Activated CD8-positive, alpha-beta memory T cell treated with anti-CD3 and anti-CD28 coated beads for 4 hours (primary cell): ENCODE results near the gene LRRTM4.

Experiments
- DNase-seq, 2 donors: peaks; one replicate each; pipeline ENCODE4 v3.0.0-alpha.2; 2020; ENCODE audit warnings: low read depth in 2 of 2

The LRRTM4 gene

GRCh38 chr2:77470096-77470495 is 52.1 kb downstream of the LRRTM4 start:
- DNase-seq = no peak

GRCh38 chr2:77469106-77469505 is 53.1 kb downstream of the LRRTM4 start:
- no peak for DNase-seq

GRCh38 chr2:77459840-77460239 is 62.3 kb downstream of the LRRTM4 start:
- no peak for DNase-seq

GRCh38 chr2:77458216-77458615 is 64.0 kb downstream of the LRRTM4 start:
- DNase-seq = no peak

GRCh38 chr2:77457665-77458064 is 64.5 kb downstream of the LRRTM4 start:
- DNase-seq = no peak

DNA sequence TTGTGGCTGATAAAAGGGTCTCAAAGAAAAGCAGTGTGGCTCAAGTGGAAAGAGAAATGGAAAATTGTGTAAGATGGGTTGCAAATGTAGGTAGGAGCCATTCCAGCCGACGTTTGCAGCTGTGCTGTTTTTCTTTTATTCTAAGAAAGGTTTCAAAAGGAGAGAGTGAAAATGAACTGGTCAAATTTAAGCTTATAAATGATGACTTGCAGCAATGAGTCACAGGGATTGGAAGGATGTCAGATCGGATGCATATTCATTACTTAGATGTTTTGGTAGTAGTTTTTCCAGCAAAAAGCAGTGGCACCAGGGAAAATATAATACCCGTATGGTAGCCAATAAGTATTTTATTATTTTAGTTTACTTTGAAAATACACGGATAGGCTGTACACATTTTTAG is 79.1 kb downstream of the LRRTM4 start:
- no peak for DNase-seq

DNA sequence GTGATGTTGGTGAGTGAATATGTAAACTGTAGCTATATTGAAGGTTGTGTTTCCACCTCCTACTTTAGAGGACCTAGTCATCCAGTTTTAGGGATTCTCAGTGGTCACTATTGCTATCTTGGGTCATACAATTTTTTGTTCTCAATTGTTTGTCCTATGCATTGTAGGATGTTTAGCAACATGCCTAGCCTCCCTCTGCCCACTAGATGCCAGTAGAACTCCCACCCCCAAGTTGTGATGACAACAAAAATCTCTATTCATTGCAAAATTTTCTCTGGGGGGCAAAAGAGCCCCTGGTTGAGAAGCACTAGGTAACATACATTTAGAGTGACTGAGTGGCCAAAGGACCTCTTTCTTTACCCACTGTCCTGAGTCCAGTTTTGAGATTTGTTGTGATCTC is 87.3 kb downstream of the LRRTM4 start:
- no peak for DNase-seq

DNA sequence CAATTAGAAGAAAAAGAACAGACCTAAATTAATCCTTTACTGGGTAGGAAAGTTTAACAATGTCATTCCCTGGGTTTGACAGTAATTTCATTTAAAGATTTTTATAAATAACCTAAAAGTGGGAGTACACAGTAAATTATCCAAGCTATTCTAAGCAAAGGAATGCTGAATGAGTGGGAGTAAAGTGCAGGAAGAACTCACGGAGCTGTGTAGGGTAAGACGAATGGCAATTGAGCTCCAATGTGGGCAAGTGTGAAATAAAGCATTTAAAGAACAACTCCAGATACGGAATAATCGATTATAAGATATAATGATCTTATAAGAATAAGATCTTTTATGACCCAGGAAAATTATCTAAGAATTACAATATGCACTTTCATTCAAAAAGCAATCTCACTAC is 93.2 kb downstream of the LRRTM4 start:
- DNase-seq = no peak

DNA sequence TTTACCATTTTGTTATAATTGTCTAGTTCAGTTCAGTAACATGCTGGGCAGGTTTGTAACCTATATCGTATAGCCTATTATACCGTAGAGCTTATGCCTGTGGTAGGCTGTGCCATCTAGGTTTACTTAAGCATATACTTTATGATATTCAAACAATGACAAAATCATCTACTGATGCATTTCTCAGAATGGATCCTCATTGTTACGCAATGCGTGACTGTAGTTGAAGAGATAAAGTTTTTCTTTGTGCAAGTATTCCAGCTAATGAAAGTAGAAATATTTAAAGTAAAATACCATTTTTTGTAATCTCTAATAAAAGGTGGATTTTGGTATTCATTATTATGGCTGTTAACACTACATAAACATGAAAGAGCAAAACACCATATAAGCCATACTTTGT is 100.2 kb downstream of the LRRTM4 start:
- DNase-seq = no peak

DNA sequence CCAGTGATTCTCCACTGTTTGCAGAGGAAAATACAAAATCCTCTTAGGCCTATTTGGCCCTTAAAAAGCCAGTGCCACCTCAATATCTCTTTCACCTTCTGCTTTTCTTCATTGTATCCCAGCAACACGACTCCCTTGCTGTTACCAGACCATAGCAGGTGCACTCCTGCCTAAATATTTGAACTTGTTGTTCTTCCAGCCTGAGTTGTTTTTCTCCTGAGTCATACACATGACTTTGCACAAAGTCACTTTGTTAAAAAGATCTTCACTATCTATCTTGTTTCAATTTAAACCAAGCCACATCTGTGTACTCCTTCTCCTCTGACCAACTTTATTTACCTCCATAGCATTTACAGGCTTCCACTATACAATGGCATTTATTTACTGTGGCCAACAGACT is 103.6 kb downstream of the LRRTM4 start:
- DNase-seq = no peak

DNA sequence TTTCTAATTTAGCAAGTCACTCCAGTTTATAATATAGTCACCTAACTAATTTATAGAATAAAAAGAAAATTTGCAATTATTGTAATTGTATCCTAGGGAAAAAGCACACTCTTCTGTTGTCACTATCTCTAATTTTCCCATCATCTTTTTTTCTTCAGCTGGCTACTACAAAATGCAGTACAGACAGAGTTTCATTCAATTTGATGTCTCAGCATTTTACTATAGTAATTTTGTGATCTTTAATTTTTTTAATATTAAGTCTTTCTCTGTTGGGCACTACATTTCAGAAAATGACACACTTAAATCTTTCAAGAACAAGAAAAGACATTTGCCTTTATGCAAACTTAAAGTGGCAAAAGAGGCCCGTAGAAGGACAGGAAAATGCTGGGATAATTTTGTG is 118.0 kb downstream of the LRRTM4 start:
- no peak for DNase-seq

DNA sequence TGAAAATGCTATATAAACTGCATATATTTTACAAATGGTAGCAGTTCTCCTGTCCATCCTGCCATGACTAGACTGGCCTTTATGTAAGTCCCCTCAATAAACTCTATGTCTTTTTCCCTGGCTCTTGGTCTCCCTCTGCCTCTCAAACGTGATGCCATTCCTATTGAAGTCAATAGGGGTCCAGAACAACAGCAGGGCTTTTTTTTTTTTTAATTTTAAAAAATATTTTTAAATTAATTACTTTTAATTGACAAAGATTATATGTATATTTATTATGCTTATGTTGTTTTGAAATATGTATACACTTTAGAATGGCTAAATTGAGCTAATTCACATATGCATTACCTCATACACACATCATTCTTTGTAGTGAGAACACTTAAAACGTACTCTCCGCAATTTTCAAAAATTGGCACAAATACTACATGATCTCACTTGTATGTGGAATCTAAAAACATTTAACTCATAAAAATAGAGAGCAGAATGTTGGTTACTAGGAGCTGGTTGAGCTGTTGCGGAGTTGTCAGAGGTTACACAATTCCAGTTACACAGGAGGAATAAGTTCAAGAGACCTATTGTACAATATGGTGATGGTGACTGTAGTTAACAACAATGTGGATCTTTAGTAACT is 123.1 kb downstream of the LRRTM4 start:
- no peak for DNase-seq

- DNase-seq = no peak
Observed at GRCh38 chr2:77397763-77398162, 124.4 kb downstream of the LRRTM4 start.

GRCh38 chr2:77395011-77395410 is 127.2 kb downstream of the LRRTM4 start:
- no peak for DNase-seq

- no peak for DNase-seq
Observed at GRCh38 chr2:77391119-77391518, 131.1 kb downstream of the LRRTM4 start.

- DNase-seq = no peak
Observed at GRCh38 chr2:77387324-77387723, 134.9 kb downstream of the LRRTM4 start.

DNA sequence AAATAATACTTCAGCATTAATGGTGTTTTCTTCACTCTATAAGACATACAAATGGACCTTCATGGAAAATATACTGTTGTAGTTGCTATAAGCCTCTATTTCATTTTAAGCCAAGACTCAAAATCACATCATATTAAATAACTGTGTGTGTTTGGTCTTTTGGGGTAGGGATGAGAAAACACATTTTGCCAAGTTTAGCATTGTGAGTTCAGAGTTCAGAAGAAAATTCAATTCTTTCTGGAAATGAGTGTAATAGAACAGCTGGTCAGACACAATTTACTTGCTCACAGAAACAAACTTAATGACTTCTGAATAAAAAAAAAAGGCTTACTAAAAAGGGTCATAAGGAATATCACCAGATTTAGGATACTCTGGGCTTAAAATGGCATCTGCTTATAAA is 149.5 kb downstream of the LRRTM4 start:
- DNase-seq = no peak

DNA sequence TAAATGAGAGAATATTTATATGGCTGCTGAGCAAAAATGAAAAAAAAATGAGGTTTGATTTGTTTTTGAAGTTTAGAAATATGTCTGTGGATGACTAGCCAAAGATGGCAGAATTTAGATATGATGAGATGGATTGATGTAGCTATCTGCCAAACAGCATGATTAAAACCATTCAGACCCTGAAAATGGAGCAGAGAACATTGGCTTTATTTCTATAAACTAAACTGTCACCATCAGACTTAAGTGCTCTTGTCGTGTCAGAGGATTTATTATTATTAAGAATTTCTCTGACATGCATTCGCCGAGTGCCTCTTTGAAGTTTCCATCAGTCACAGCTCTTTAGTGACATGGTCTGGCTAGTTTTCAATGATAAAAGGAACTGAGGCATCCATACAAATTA is 151.7 kb downstream of the LRRTM4 start:
- DNase-seq = no peak

DNA sequence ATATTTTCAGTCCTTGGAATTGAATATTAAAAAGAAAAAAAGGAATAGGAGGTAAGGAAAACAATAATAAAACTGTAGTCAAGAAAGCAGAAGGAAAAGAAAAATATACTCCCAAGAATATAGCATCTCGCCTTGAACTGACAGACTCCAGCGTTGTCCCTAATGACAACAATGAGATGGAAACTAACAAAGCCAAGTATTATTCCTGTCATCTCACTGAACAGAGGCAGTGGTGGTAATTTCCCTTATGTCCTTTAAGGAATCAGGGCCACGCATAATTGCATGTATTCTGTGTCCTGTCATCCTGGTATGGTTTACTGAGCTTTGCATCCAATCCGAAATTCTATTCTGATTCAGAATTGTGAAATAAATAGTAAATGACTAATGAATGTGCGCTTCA is 158.9 kb downstream of the LRRTM4 start:
- DNase-seq = no peak

DNA sequence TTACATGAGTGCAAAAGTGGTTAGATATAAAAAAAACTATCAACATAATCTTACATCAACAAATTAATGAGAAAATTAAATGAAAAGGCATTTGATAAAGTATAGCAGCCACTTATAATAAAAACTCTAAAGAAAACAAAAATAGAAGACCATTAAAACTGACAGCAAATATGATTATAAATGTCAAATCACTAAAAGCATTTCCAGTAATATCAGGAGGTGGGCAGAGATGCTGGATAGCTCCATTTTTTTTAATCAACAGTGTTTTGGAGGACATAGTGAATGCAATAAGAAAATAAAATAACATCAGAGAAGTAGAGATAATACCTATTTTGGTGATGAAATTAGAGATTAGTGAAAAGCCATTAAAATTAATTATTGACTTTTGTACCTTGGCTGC is 173.4 kb downstream of the LRRTM4 start:
- no peak for DNase-seq

DNA sequence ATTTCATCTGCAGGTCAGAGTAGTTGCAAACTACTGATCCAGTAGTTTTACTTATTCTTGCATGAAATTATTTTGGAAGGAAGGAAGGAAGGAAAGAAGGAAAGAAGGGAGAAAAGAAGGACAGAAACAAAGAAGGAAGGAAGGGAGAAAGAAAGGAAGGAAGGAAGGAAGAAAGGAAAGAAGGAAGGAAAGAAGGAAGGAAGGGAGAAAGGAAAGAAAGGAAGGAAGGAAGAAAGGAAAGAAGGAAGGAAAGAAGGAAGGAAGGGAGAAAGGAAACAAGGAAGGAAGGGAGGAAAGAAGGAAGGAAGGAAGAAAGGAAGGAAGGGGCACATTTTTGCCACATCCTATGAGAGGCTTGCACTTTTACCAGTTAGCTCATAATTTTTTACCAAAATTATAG is 186.2 kb downstream of the LRRTM4 start:
- DNase-seq = no peak

- DNase-seq = no peak
Observed at GRCh38 chr2:77328134-77328931, 193.8 kb downstream of the LRRTM4 start.

DNA sequence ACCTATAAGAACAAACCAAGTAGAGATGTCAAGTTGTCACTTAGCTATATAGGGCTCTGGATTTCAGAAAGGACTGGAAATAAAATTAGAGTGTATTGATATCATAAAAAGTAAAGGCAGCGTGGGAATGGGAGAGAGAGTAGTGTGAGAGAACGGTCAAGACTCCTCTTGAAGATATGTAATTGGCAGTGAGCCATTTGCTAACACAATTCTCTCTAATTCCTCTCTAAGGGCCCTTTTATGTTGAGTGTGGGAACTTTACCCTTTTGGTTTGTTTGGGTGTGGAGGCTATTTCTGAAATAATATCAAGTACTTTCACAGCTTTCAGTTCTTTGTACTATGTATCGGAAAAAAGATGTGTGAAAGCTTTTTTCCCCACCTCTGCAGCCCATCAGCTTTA is 196.8 kb downstream of the LRRTM4 start:
- DNase-seq = no peak

- no peak for DNase-seq
Observed at GRCh38 chr2:77322431-77322830, 199.7 kb downstream of the LRRTM4 start.
